NCI-H2107 treated with DMSO at 0.1 percent for 48 hours (cell line): ENCODE measurements around the gene EIF4E2.

ENCODE experiments used
- DNase-seq: peaks from one replicate; lab custom pipeline; 2025; ENCODE audit not compliant: unreplicated experiment; lab: John Stamatoyannopoulos, UW

EIF4E2 gene

GRCh38 chr2:232592772-232593395 lies 42.4 kb downstream of the EIF4E2 start:
- no peak for DNase-seq

- DNase-seq: no peak
These were observed 43.5 kb downstream of the EIF4E2 start for GRCh38 chr2:232593982-232594381.

GRCh38 chr2:232597362-232598079 lies 47.0 kb downstream of the EIF4E2 start:
- DNase-seq: no peak

- DNase-seq: no peak
These were observed 47.8 kb downstream of the EIF4E2 start for GRCh38 chr2:232598293-232598692.

- DNase-seq: no peak
These were observed 49.7 kb downstream of the EIF4E2 start for GRCh38 chr2:232600053-232600773.

GRCh38 chr2:232603283-232603682 lies 52.8 kb downstream of the EIF4E2 start:
- no peak for DNase-seq

- no peak for DNase-seq
These were observed 54.0 kb downstream of the EIF4E2 start for GRCh38 chr2:232604535-232604934.

GRCh38 chr2:232607011-232607410 lies 56.5 kb downstream of the EIF4E2 start:
- DNase-seq: no peak

- DNase-seq: no peak
These were observed 59.1 kb downstream of the EIF4E2 start for GRCh38 chr2:232609607-232610006.

GRCh38 chr2:232610081-232610480 lies 59.6 kb downstream of the EIF4E2 start:
- DNase-seq: no peak

GRCh38 chr2:232611061-232611460 lies 60.6 kb downstream of the EIF4E2 start:
- DNase-seq: no peak

- peak; percentile 21 for DNase-seq
These were observed 61.2 kb downstream of the EIF4E2 start for GRCh38 chr2:232611559-232612218.

- no peak for DNase-seq
These were observed 63.1 kb downstream of the EIF4E2 start for GRCh38 chr2:232613538-232614134.

GRCh38 chr2:232615339-232615738 lies 64.8 kb downstream of the EIF4E2 start:
- DNase-seq: no peak
